ENCODE results near the gene SNUPN. TPM values are rescaled to one million over a fixed set of nuclear protein-coding genes. Genes with fewer than 3 reads are reported as not detected.
A peak's percentile ranks its signal among the peaks of the same experiment; 100 is the strongest.

SNUPN gene
- total RNA-seq, 4 donors from 2014 or later, result 8.7 to 19.1 (median 13.5) TPM

GRCh38 chr15:75671730-75672602 lies 46.4 kb upstream of the SNUPN start:
- intact Hi-C loops (cut with DNase I), result no loop called here
- WGBS, 2 donors, result 84 to 87% methylated on average over 6 to 10 of the region's 11 CpGs
- peaks cover 0 to 13% (median 0%) of the 10 kb centered on the region in 3 donors for H3K36me3 ChIP-seq
- no peak for TF ChIP-seq POLR2A (IDR thresholded peaks at IDR 0.05)
- TF ChIP-seq CTCF (IDR thresholded peaks at IDR 0.05), result no peak
- no peaks in the 10 kb centered on the region for H3K27me3 ChIP-seq
- DNase-seq, result no peak
- H3K9me3 ChIP-seq, result no peaks in the 10 kb centered on the region
- peaks cover 39 to 91% (median 44%) of the 10 kb centered on the region in 3 donors for H3K4me1 ChIP-seq
- H3K4me3 ChIP-seq, result no peak overlapping the region
- peak overlapping the region in 3 of 4 donors; percentile 75 to 97 (median 80) for H3K27ac ChIP-seq

- H3K9me3 ChIP-seq, result no peaks in the 10 kb centered on the region
- 0 to 70% methylated on average over 1 to 2 of the region's 6 CpGs for WGBS, 2 donors
- peak overlapping the region; percentile 83 to 97 (median 91) for H3K27ac ChIP-seq
- intact Hi-C loops (cut with DNase I), result no loop called here
- H3K27me3 ChIP-seq, result no peaks in the 10 kb centered on the region
- peaks cover 52 to 97% (median 59%) of the 10 kb centered on the region in 3 donors for H3K4me1 ChIP-seq
- no peak for DNase-seq
- no peak overlapping the region for H3K4me3 ChIP-seq
- no peaks in the 10 kb centered on the region for H3K36me3 ChIP-seq
- TF ChIP-seq POLR2A (IDR thresholded peaks at IDR 0.05) (no peak), CTCF (IDR thresholded peaks at IDR 0.05) (no peak)
These were observed 44.3 kb upstream of the SNUPN start for GRCh38 chr15:75669879-75670212.

- no peak for TF ChIP-seq CTCF (IDR thresholded peaks at IDR 0.05)
- no peak for TF ChIP-seq POLR2A (IDR thresholded peaks at IDR 0.05)
- Histone ChIP-seq H3K4me3 (no peak overlapping the region), H3K27me3 (no peaks in the 10 kb centered on the region), H3K36me3 (no peaks in the 10 kb centered on the region), H3K4me1 (peaks cover 52 to 97% (median 64%) of the 10 kb centered on the region in 3 donors), H3K9me3 (no peaks in the 10 kb centered on the region), H3K27ac (peak overlapping the region; percentile 83 to 97 (median 91))
- intact Hi-C loops (cut with DNase I), result no loop called here
- 52% methylated on average over 12 of the region's 14 CpGs; no CpG with 5 or more reads in 1 of the 2 donors for WGBS, 2 donors
- DNase-seq, result no peak
These were observed 43.8 kb upstream of the SNUPN start for GRCh38 chr15:75669191-75669878.

DNA sequence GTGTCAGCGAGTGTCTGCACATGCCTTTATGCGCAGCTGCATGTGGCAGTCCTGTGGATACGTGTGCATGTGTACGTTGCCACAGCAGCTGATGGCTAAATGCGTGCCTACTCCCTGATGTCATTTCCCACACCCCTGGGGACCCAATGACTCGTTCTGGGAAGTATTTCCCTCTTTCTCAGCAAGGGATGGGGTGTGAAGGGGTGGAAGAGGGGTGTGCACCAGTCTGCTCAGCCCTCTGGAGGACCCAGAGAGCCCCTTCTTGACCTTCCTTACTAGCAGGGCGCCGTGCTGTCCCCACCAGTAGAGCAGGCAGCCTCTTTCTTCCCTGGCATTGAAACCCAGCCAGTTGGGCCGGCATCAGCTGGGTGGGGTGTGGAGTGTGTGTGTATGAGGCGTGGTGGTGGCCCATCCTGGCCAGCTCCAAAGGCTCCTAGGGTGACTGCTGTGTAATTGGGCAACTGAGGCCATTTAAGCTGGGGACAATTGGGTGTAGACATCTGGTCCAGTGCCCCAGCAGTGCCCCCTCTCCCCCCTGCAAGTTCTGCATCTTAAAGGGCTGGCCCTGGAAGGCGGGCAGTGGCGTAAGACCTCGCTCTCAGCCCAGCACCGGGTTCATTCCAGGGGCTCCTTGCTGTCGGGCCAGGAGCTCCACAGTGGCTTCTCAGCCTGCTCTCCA lies 41.4 kb upstream of the SNUPN start:
- intact Hi-C loops (cut with DNase I), result no loop called here
- no peaks in the 10 kb centered on the region for H3K27me3 ChIP-seq
- peak; percentile 9 for DNase-seq
- peak overlapping the region in 1 of 4 donors; percentile 19 for H3K4me3 ChIP-seq
- H3K9me3 ChIP-seq, result no peaks in the 10 kb centered on the region
- H3K4me1 ChIP-seq, result peaks cover 35 to 97% (median 73%) of the 10 kb centered on the region in 3 donors
- 32 to 51% methylated on average over 6 to 8 of the region's 15 CpGs for WGBS, 2 donors
- H3K27ac ChIP-seq, result peak overlapping the region; percentile 89 to 97 (median 94)
- H3K36me3 ChIP-seq, result no peaks in the 10 kb centered on the region
- TF ChIP-seq POLR2A (IDR thresholded peaks at IDR 0.05), result no peak
- TF ChIP-seq CTCF (IDR thresholded peaks at IDR 0.05), result no peak
